ENCODE results near the gene GNB2. TPM values are rescaled to one million over a fixed set of nuclear protein-coding genes. Genes with fewer than 3 reads are reported as not detected.
A peak's percentile ranks its signal among the peaks of the same experiment; 100 is the strongest.

GNB2 gene
- total and polyA plus RNA-seq, 2 of the 13 experiments (the other 11 are each of a cell fraction or from before 2014, with no cell fraction given): 48.3 to 67.1 TPM

DNA sequence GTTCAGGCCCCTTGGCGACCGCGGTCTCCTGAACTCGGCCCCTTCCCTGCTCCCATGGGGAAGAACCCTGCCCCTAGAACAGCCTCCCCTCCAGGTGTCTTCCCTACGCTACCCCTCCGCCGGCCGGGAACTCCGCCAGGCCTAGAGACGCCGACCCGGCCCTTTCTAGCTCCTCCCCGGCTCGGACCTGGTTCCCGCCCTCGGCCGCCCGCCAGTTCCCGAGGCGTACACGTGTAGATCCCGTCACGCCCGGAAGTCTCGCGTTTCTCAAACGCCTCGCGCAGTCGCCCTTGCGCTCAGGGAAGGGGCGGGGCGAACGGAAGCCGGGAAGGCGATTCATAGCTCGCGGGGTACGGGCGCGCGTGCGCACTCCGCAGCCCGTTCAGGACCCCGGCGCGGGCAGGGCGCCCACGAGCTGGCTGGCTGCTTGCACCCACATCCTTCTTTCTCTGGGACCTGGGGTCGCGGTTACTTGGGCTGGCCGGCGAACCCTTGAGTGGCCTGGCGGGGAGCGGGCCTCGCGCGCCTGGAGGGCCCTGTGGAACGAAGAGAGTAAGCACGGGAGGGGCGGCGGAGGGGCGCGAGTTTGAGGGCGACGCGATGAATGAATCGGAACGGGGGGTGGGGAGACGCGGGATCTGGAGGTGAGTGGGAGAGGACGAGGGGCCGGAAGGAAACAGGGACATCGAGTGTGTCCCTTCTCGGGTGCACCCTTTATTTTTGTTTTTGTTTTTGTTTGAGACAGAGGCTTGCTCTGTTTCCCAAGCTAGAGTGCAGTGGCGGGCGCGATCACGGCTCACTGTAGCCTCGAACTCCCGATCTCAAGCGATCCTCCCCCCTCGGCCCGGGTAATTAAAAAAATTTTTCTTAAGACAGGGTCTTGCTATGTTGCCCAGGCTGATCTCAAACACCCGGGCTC lies 32.5 kb downstream of the GNB2 start, which contains the start of gene POP7 (continued):
- TF ChIP-seq, protein P1, sequence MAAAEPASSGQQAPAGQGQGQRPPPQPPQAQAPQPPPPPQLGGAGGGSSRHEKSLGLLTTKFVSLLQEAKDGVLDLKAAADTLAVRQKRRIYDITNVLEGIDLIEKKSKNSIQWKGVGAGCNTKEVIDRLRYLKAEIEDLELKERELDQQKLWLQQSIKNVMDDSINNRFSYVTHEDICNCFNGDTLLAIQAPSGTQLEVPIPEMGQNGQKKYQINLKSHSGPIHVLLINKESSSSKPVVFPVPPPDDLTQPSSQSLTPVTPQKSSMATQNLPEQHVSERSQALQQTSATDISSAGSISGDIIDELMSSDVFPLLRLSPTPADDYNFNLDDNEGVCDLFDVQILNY (CRISPR knock-in tag; conservative IDR thresholded peaks at IDR 0.05): peak; percentile 95
- TF ChIP-seq HNRNPH1 (optimal IDR thresholded peaks at IDR 0.05; ENCODE audit: low read depth, low read length) (peak; percentile 4), ZNF484 (CRISPR knock-in tag; IDR thresholded peaks at IDR 0.05; ENCODE audit: borderline replicate concordance, low read depth) (peak; percentile 13; the same call in 1 of the 2 replicates), ZNF713 (CRISPR knock-in tag; IDR thresholded peaks at IDR 0.05) (no peak), MAZ (IDR thresholded peaks at IDR 0.05; ENCODE audit: borderline replicate concordance, low read depth, low read length) (no peak), MAZ (CRISPR knock-in tag; IDR thresholded peaks at IDR 0.05; ENCODE audit: low read depth) (peak; percentile 84), ZNF841 (CRISPR knock-in tag; IDR thresholded peaks at IDR 0.05; ENCODE audit: borderline replicate concordance) (no peak), HIVEP1 (CRISPR knock-in tag; IDR thresholded peaks at IDR 0.05) (peak; percentile 78; the same call in 1 of the 2 replicates), YY1 (IDR thresholded peaks at IDR 0.05; ENCODE audit: insufficient read depth, insufficient replicate concordance, low read depth, low read length) (peak; percentile 65), TOPORS (CRISPR knock-in tag; IDR thresholded peaks at IDR 0.05) (no peak), HOXA5 (CRISPR knock-in tag; IDR thresholded peaks at IDR 0.05) (no peak; the same call in 1 of the 2 replicates), ZNF143 (CRISPR knock-in tag; IDR thresholded peaks at IDR 0.05) (no peak; the same call in 1 of the 2 replicates), ZBTB8A (CRISPR knock-in tag; IDR thresholded peaks at IDR 0.05; ENCODE audit: borderline replicate concordance, low read depth) (peak; percentile 34; the same call in 1 of the 2 replicates), GABPB1 (CRISPR knock-in tag; IDR thresholded peaks at IDR 0.05) (peak; percentile 93), MTF2 (CRISPR knock-in tag; IDR thresholded peaks at IDR 0.05; ENCODE audit: borderline replicate concordance) (0 out of 2 replicates have a peak, but pooled peaks have one; percentile 54), SRY (CRISPR knock-in tag; IDR thresholded peaks at IDR 0.05) (peak; percentile 75; the same call in 1 of the 2 replicates)
- TF ChIP-seq, protein P2, sequence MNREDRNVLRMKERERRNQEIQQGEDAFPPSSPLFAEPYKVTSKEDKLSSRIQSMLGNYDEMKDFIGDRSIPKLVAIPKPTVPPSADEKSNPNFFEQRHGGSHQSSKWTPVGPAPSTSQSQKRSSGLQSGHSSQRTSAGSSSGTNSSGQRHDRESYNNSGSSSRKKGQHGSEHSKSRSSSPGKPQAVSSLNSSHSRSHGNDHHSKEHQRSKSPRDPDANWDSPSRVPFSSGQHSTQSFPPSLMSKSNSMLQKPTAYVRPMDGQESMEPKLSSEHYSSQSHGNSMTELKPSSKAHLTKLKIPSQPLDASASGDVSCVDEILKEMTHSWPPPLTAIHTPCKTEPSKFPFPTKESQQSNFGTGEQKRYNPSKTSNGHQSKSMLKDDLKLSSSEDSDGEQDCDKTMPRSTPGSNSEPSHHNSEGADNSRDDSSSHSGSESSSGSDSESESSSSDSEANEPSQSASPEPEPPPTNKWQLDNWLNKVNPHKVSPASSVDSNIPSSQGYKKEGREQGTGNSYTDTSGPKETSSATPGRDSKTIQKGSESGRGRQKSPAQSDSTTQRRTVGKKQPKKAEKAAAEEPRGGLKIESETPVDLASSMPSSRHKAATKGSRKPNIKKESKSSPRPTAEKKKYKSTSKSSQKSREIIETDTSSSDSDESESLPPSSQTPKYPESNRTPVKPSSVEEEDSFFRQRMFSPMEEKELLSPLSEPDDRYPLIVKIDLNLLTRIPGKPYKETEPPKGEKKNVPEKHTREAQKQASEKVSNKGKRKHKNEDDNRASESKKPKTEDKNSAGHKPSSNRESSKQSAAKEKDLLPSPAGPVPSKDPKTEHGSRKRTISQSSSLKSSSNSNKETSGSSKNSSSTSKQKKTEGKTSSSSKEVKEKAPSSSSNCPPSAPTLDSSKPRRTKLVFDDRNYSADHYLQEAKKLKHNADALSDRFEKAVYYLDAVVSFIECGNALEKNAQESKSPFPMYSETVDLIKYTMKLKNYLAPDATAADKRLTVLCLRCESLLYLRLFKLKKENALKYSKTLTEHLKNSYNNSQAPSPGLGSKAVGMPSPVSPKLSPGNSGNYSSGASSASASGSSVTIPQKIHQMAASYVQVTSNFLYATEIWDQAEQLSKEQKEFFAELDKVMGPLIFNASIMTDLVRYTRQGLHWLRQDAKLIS (CRISPR knock-in tag; IDR thresholded peaks at IDR 0.05): no peak
- TF ChIP-seq, protein P3, sequence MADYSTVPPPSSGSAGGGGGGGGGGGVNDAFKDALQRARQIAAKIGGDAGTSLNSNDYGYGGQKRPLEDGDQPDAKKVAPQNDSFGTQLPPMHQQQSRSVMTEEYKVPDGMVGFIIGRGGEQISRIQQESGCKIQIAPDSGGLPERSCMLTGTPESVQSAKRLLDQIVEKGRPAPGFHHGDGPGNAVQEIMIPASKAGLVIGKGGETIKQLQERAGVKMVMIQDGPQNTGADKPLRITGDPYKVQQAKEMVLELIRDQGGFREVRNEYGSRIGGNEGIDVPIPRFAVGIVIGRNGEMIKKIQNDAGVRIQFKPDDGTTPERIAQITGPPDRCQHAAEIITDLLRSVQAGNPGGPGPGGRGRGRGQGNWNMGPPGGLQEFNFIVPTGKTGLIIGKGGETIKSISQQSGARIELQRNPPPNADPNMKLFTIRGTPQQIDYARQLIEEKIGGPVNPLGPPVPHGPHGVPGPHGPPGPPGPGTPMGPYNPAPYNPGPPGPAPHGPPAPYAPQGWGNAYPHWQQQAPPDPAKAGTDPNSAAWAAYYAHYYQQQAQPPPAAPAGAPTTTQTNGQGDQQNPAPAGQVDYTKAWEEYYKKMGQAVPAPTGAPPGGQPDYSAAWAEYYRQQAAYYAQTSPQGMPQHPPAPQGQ (CRISPR knock-in tag; IDR thresholded peaks at IDR 0.05; ENCODE audit: borderline replicate concordance): no peak
- TF ChIP-seq, protein P4, sequence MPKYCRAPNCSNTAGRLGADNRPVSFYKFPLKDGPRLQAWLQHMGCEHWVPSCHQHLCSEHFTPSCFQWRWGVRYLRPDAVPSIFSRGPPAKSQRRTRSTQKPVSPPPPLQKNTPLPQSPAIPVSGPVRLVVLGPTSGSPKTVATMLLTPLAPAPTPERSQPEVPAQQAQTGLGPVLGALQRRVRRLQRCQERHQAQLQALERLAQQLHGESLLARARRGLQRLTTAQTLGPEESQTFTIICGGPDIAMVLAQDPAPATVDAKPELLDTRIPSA (CRISPR knock-in tag; IDR thresholded peaks at IDR 0.05; ENCODE audit: borderline replicate concordance): no peak
- TF ChIP-seq, protein P5, sequence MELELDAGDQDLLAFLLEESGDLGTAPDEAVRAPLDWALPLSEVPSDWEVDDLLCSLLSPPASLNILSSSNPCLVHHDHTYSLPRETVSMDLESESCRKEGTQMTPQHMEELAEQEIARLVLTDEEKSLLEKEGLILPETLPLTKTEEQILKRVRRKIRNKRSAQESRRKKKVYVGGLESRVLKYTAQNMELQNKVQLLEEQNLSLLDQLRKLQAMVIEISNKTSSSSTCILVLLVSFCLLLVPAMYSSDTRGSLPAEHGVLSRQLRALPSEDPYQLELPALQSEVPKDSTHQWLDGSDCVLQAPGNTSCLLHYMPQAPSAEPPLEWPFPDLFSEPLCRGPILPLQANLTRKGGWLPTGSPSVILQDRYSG (CRISPR knock-in tag; IDR thresholded peaks at IDR 0.05): no peak; the same call in 1 of the 2 replicates
